Fibroblast of mammary gland (primary cell): ENCODE data around the gene CPSF3.

Source experiments
- DNase-seq: peaks from one replicate; pipeline ENCODE4 v3.0.0-alpha.2; 2010; ENCODE audit warnings: low read depth
- H3K4me3 ChIP-seq: 2 replicates; pipeline ENCODE4 v1.5.1; 2011; ENCODE audit warnings: low read depth, mild to moderate bottlenecking, low read length, moderate library complexity; ENCODE audit not compliant: control insufficient read depth
- CTCF ChIP-seq: conservative IDR thresholded peaks from 2 replicates; pipeline ENCODE4 v1.5.1; 2011; ENCODE audit warnings: low read depth, low read length, inconsistent platforms; ENCODE audit not compliant: control insufficient read depth, insufficient read depth

The CPSF3 gene

GRCh38 chr2:9412781-9413180, 10.7 kb upstream of the CPSF3 start:
- TF ChIP-seq CTCF: no peak
- no peak overlapping the region for H3K4me3 ChIP-seq
- no peak for DNase-seq

GRCh38 chr2:9415516-9416169, 7.8 kb upstream of the CPSF3 start:
- DNase-seq: peak; percentile 41
- TF ChIP-seq CTCF: no peak
- H3K4me3 ChIP-seq: no peak overlapping the region

- H3K4me3 ChIP-seq: no peak overlapping the region
- no peak for DNase-seq
- TF ChIP-seq CTCF: no peak
Measured at GRCh38 chr2:9416267-9416961, 7.0 kb upstream of the CPSF3 start.

GRCh38 chr2:9416962-9417316, 6.5 kb upstream of the CPSF3 start:
- no peak overlapping the region for H3K4me3 ChIP-seq
- TF ChIP-seq CTCF: no peak
- no peak for DNase-seq

GRCh38 chr2:9417725-9418124, 5.7 kb upstream of the CPSF3 start:
- no peak for TF ChIP-seq CTCF
- DNase-seq: no peak

GRCh38 chr2:9418746-9419145, 4.7 kb upstream of the CPSF3 start:
- H3K4me3 ChIP-seq: no peak overlapping the region
- DNase-seq: no peak
- no peak for TF ChIP-seq CTCF

More at GRCh38 chr2:9417725-9418124, 5.7 kb upstream of the CPSF3 start:
- H3K4me3 ChIP-seq: no peak overlapping the region
